COLO829 (cell line): ENCODE data around the gene THSD7B.

Source experiments
- DNase-seq: peaks from one replicate; pipeline ENCODE4 v3.0.0; 2012; ENCODE audit warnings: low spot score

THSD7B gene

GRCh38 chr2:137154946-137155345 is 389.6 kb downstream of the THSD7B start:
- DNase-seq: no peak

GRCh38 chr2:137155356-137156104 is 390.2 kb downstream of the THSD7B start:
- DNase-seq: no peak

GRCh38 chr2:137156221-137156844 is 391.0 kb downstream of the THSD7B start:
- no peak for DNase-seq

GRCh38 chr2:137157851-137158250 is 392.5 kb downstream of the THSD7B start:
- no peak for DNase-seq

- DNase-seq: no peak
Measured at GRCh38 chr2:137161250-137161649, 395.9 kb downstream of the THSD7B start.

GRCh38 chr2:137165968-137166367 is 400.6 kb downstream of the THSD7B start:
- DNase-seq: no peak

- no peak for DNase-seq
Measured at GRCh38 chr2:137167651-137168050, 402.3 kb downstream of the THSD7B start.

- no peak for DNase-seq
Measured at GRCh38 chr2:137168552-137168951, 403.2 kb downstream of the THSD7B start.

GRCh38 chr2:137172162-137172561 is 406.8 kb downstream of the THSD7B start:
- DNase-seq: no peak

- no peak for DNase-seq
Measured at GRCh38 chr2:137173463-137173862, 408.1 kb downstream of the THSD7B start.

- DNase-seq: no peak
Measured at GRCh38 chr2:137175246-137175645, 409.9 kb downstream of the THSD7B start.

- DNase-seq: peak; percentile 25
Measured at GRCh38 chr2:137178951-137179377, 413.6 kb downstream of the THSD7B start.

- no peak for DNase-seq
Measured at GRCh38 chr2:137179542-137179941, 414.2 kb downstream of the THSD7B start.

- DNase-seq: no peak
Measured at GRCh38 chr2:137180012-137180411, 414.7 kb downstream of the THSD7B start.

GRCh38 chr2:137181370-137181769 is 416.0 kb downstream of the THSD7B start:
- DNase-seq: no peak

- DNase-seq: no peak
Measured at GRCh38 chr2:137182071-137182470, 416.7 kb downstream of the THSD7B start.

GRCh38 chr2:137183206-137183898 is 418.0 kb downstream of the THSD7B start:
- DNase-seq: no peak

- DNase-seq: no peak
Measured at GRCh38 chr2:137185378-137186078, 420.2 kb downstream of the THSD7B start.

- DNase-seq: no peak
Measured at GRCh38 chr2:137187216-137187615, 421.9 kb downstream of the THSD7B start.

- no peak for DNase-seq
Measured at GRCh38 chr2:137190411-137191195, 425.3 kb downstream of the THSD7B start.
